ENCODE measurements around the gene TANGO2.

Gene TANGO2

DNA sequence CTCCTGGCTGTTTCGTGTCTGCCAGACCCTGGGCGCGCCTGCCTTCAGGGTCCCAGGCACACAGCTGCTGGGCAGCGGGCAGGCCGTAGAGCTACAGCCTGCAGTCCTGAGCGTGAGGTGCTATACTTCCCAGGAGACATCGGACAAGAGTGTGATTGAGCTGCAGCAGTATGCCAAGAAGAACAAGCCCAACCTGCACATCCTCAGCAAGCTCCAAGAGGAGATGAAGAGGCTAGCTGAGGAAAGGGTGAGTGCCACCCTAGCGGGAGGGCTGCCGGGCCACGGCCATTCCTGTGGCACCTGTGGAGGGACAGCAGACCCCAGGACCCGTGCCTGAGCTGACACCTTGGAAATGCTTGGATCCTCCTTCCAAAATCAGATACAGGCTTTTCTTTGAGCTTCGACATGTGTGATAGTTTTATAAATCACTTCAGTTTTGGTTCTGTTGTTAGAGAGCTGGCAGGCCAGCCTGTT, 87.9 kb downstream of the TANGO2 start:
- no peak for DNase-seq (ENCODE audit: low spot score)

DNA sequence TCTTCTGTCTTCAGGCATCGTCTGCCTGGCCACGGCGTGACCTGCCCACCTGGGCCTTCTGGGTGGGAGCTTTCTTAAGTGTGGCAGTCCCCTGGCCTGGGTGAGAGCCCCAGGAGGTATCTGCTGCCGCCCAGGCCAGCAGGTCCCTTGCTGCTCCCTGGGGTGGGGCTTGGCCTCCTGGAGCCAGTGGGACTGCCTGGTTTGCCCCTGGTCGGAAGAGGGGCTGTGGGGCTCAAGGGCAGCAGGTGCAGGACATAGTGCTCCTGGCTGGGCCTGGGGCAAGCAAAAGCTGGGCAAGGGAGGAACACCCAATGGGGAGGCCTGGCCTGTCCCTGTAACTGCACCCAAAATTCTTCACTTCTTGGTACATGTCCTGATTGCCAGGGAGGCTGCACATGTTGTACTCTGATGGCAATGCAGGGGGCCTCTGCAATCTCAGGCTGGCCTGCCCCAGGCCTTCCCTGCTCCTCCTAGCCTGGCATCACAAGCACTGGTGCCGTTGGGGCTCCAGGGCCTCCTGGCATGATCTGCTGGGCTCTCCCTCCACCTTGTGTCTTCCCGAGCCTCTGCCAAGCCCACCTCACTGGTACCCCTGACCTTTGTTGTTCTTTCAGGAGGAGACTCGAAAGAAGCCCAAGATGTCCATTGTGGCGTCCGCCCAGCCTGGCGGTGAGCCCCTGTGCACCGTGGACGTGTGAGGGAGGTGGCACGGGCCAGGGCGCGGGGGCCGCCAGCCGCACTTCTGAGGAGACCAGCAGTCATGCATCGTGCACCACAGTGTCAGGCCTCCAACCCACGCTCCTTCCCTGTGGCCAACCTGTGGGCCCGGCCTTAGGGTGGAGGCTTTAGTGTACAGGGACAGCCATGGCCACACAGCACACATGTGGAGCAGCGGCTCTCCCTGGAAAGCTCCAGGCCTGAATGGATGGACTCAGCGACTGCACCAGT, 88.8 kb downstream of the TANGO2 start:
- no peak for DNase-seq (ENCODE audit: low spot score)

- no peak for DNase-seq (ENCODE audit: low spot score)
Measured at GRCh38 chr22:20110359-20110985, 89.6 kb downstream of the TANGO2 start.

GRCh38 chr22:20111045-20111688, 90.3 kb downstream of the TANGO2 start:
- DNase-seq (ENCODE audit: low spot score) = no peak

GRCh38 chr22:20111689-20112622, 91.0 kb downstream of the TANGO2 start:
- DNase-seq (ENCODE audit: low spot score) = no peak

DNA sequence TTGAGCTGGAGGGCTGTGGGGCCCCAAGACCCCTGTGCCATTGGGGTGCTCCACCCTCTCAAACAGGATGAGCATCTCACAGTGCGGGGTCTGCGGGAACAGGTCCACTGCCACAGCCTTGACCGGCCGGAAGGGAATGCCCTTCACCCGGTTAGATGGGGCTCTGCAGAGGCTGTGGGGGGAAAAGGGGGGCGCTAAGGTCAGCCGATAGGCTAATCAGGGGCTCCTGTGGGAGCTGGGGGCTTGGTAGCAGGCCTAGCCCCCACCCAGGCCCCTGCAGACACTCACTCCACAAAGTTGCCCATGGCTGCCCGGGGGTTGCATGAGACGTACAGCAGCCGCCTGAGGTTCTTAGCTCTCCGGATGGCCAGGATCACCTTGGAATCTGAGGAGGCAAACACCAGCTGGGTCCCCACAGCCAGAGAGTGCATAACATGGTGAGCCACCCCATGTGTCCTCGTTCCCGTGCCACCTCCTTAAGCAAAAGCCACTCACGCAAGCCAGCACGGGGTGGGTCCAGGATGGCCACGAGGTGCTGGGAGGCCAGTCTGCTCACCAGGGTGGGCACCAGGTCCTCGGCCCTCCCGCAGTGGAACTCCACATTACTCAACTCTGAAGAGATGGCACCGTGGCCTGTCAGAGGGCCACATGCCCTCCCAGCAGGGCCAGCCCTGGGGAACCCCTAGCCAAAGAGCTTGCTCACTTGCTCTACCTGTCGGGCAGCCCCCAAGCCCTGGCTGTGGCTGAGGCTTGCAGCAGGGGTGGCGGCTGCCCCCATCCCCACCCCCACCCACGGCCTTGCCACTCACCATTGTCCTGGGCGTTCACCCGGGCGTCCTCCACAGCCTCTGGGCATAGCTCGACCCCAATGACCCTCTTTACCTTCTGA, 92.0 kb downstream of the TANGO2 start:
- DNase-seq (ENCODE audit: low spot score) = no peak

GRCh38 chr22:20113551-20114310, 92.8 kb downstream of the TANGO2 start:
- no peak for DNase-seq (ENCODE audit: low spot score)

- DNase-seq (ENCODE audit: low spot score) = no peak
Measured at GRCh38 chr22:20114506-20115475, 93.9 kb downstream of the TANGO2 start.

- no peak for DNase-seq (ENCODE audit: low spot score)
Measured at GRCh38 chr22:20115691-20116375, 94.9 kb downstream of the TANGO2 start, which contains the start of gene RANBP1. RANBP1 (plus strand) TSS chr22:20116104; CDS start chr22:20116185, 81 bp downstream.

DNA sequence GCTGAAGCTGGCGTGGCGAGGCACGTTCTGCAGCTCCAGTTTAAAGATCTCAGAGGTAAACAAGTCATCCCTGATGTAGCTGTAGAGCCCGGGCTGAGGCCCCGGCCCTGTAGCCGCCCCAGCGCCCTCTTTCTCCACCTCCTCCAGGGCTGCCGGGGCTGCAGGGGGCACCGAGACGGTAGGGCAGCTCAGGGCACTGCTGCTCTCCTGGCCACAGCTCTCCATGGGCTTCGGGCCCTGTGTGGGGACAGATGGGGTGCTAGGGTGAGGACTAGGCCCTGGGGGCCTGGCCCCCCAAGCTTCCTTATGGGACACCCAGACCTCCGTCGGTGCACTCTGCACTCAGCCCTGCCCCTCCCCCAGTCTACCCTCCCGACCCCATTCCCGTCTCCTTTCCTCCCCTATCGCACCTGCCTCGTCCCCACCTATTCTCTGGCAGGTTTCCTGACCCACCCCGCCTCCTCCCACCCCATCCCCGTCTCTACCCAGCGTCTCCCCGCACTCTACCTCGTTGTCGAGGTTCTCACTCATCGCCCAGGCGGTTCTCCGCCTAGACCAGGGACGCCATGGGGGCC, 95.6 kb downstream of the TANGO2 start:
- no peak for DNase-seq (ENCODE audit: low spot score)

Measured in ecto neural progenitor cell (in vitro differentiated cells).